Measurements from ENCODE around the gene CALML3.

- TF ChIP-seq POLR2A (IDR thresholded peaks at IDR 0.05) (no peak), CTCF (IDR thresholded peaks at IDR 0.05) (no peak)
These were observed 31.1 kb upstream of the CALML3 start for GRCh38 chr10:5493691-5494090.
